HepG2 (cell line): Measurements from ENCODE around the gene CPNE5. TPM values are rescaled to one million over a fixed set of nuclear protein-coding genes. Genes with fewer than 3 reads are reported as not detected.

ENCODE experiments used
- ATAC-seq: fragments of 200-7000 bp; cut with Tn5 transposase; 3 replicates; pipeline ENCODE4 v1.9.1; 2020; ENCODE audit warnings: mild to moderate bottlenecking, moderate library complexity
- BruUV-seq: library from RNA; stranded (reverse); fragments of 400-500 nt; replicated peaks from 2 replicates; lab custom pipeline; 2021; lab: Mats Ljungman, UMichigan
- CTCF ChIA-PET: fragments of 300-600 bp; formaldehyde crosslinking; extraction: SDS; loops from one replicate; lab custom pipeline; 2021; ENCODE audit warnings: low total read pairs, inconsistent platforms, low intra/inter-chr PET ratio; lab: Yijun Ruan, JAX
- POLR2A ChIA-PET: fragments of 350-600 bp; sonication (Branson Sonifier 250); formaldehyde crosslinking; loops from one replicate; lab custom pipeline; 2020; ENCODE audit warnings: antibody characterized with exemption, inconsistent platforms; lab: Yijun Ruan, JAX
- DNase-seq: peaks from one replicate; pipeline ENCODE4 v3.0.0-alpha.2; 2015; ENCODE audit warnings: low spot score
- FAIRE-seq: peaks from 3 replicates; lab custom pipeline; 2011; peaks lifted over from hg19 to GRCh38; lab: Jason Lieb, UNC
- H2AFZ ChIP-seq: one replicate; pipeline ENCODE4 v1.6.1; 2011; ENCODE audit warnings: low read length, inconsistent platforms
- H3K27ac ChIP-seq: fragments of 300-600 bp; 3 replicates; pipeline ENCODE4 v1.8.0; 2011; ENCODE audit warnings: mixed run types, mild to moderate bottlenecking, mixed read lengths, low read length, inconsistent platforms; ENCODE audit not compliant: insufficient read depth; ENCODE audit errors: extremely low read length
- H3K27me3 ChIP-seq, 2 experiments: fragments of 200-600 bp in 1 of 2; 2 replicates in 1 of 2; 3 replicates in 1 of 2; pipeline versions ENCODE4 v1.6.0 to v1.8.0; 2011; ENCODE audit warnings: low read length in 2 of 2, mild to moderate bottlenecking in 2 of 2, moderate library complexity in 2 of 2, inconsistent platforms in 1 of 2; ENCODE audit not compliant: insufficient read depth in 2 of 2, control insufficient read depth in 1 of 2
- H3K36me3 ChIP-seq, 2 experiments: fragments of 200-600 bp in 1 of 2; replicated peaks in 1 of 2; 2 replicates in 1 of 2; 3 replicates in 1 of 2; pipeline versions ENCODE4 v1.5.1 to v1.8.0; 2011; ENCODE audit warnings: low read length in 2 of 2, inconsistent platforms in 1 of 2; ENCODE audit not compliant: insufficient read depth in 2 of 2, control insufficient read depth in 1 of 2
- H3K4me1 ChIP-seq: 2 replicates; pipeline ENCODE4 v1.5.1; 2012; ENCODE audit warnings: low read length, inconsistent platforms; ENCODE audit not compliant: insufficient read depth
- H3K4me2 ChIP-seq: 2 replicates; pipeline ENCODE4 v1.6.0; 2011; ENCODE audit warnings: low read depth, low read length, inconsistent platforms
- H3K4me3 ChIP-seq, 3 experiments: fragments of 200-600 bp in 1 of 3; sonication (generic), shearing (Covaris generic) in 1 of 3; replicated peaks in 1 of 3; 2 replicates each; pipeline ENCODE4 v1.5.1; 2011 to 2016; ENCODE audit warnings: low read length in 3 of 3, inconsistent platforms in 2 of 3, low read depth in 2 of 3, mild to moderate bottlenecking in 2 of 3, control low read depth in 1 of 3, mixed read lengths in 1 of 3; ENCODE audit not compliant: insufficient read depth in 1 of 3
- H3K79me2 ChIP-seq: one replicate; pipeline ENCODE4 v1.6.1; 2011; ENCODE audit warnings: low read length, inconsistent platforms; ENCODE audit not compliant: insufficient read depth
- H3K9ac ChIP-seq: 2 replicates; pipeline ENCODE4 v1.6.0; 2011; ENCODE audit warnings: mild to moderate bottlenecking, low read depth, low read length, inconsistent platforms; ENCODE audit not compliant: insufficient read depth
- H3K9me3 ChIP-seq: 2 replicates; pipeline ENCODE4 v1.5.1; 2012; ENCODE audit warnings: mild to moderate bottlenecking, low read length
- H4K20me1 ChIP-seq: 2 replicates; pipeline ENCODE4 v1.6.0; 2011; ENCODE audit warnings: inconsistent platforms, mild to moderate bottlenecking, low read length, moderate library complexity; ENCODE audit not compliant: insufficient read depth
- BATF2 ChIP-seq: sonication (generic); formaldehyde crosslinking; IDR thresholded peaks from 2 replicates; pipeline ENCODE4 v1.8.0; 2022; ENCODE audit warnings: mild to moderate bottlenecking, missing genetic modification reagents, moderate library complexity
- CHCHD3 ChIP-seq: sonication (generic); formaldehyde crosslinking; IDR thresholded peaks from 2 replicates; pipeline ENCODE4 v1.8.0; 2022; ENCODE audit warnings: mild to moderate bottlenecking, missing genetic modification reagents, moderate library complexity
- NR0B2 ChIP-seq: sonication (generic); formaldehyde crosslinking; IDR thresholded peaks from 2 replicates; pipeline ENCODE4 v1.4.0; 2020; ENCODE audit warnings: mild to moderate bottlenecking, missing genetic modification reagents
- NR1H2 ChIP-seq: sonication (generic); formaldehyde crosslinking; IDR thresholded peaks from 2 replicates; pipeline ENCODE4 v1.8.1; 2022; ENCODE audit warnings: low read depth, missing genetic modification reagents, borderline replicate concordance
- SP5 ChIP-seq: IDR thresholded peaks from 2 replicates; pipeline ENCODE4 v1.6.1; 2016; ENCODE audit warnings: low read depth, borderline replicate concordance
- STAG1 ChIP-seq: sonication (generic); formaldehyde crosslinking; IDR thresholded peaks from 2 replicates; pipeline ENCODE4 v1.4.0; 2020; ENCODE audit warnings: missing genetic modification reagents
- ZKSCAN5 ChIP-seq: sonication (generic); formaldehyde crosslinking; IDR thresholded peaks from 2 replicates; pipeline ENCODE4 v1.5.1; 2020; ENCODE audit warnings: mild to moderate bottlenecking, missing genetic modification reagents
- ZMYM4 ChIP-seq: sonication (generic); formaldehyde crosslinking; IDR thresholded peaks from 2 replicates; pipeline ENCODE4 v1.8.1; 2023; ENCODE audit warnings: mild to moderate bottlenecking, missing genetic modification reagents
- WGBS: methylation state at CpG from one replicate; pipeline ENCODE4 v1.1.6; 2017; ENCODE audit warnings: low lambda C conversion rate; 5-methylcytosine and 5-hydroxymethylcytosine counted together
- in situ Hi-C: cut with HindIII; loops from 2 replicates; pipeline ENCODE4 v1.10.0; 2017; ENCODE audit warnings: low pct_unique_long_range_greater_than_20kb; ENCODE audit not compliant: extremely low pct_ligation_motif_present
- intact Hi-C: fragments of 100-400 bp; cut with micrococcal nuclease; formaldehyde crosslinking; loops from one replicate; pipeline ENCODE4 v1.10.0; 2022; ENCODE audit not compliant: unreplicated experiment
- polyA plus RNA-seq, 8 experiments: library from polyadenylated mRNA; depleted of rRNA in 3 of 8; stranded (reverse) in 7 of 8; unstranded in 1 of 8; fragments of >200 nt; fragmentation: Illumina TruSeq in 4 of 8; extraction: Trizol in 4 of 8; gene quantifications; 2 replicates each; pipeline versions ENCODE4 v1.2.1 to v1.2.3, GENCODE V29; 2011 to 2016; ENCODE audit warnings: low read depth in 4 of 8, missing spikeins in 1 of 8, mixed read lengths in 1 of 8; ENCODE audit not compliant: insufficient read depth in 1 of 8
- total RNA-seq, 5 experiments: library from RNA; depleted of rRNA; stranded (reverse); fragments of >200 nt; fragmentation: Illumina TruSeq; extraction: Trizol; gene quantifications; 2 replicates each; pipeline ENCODE4 v1.2.3, GENCODE V29; 2016; ENCODE audit warnings: low read depth in 1 of 5

The CPNE5 gene
- total and polyA plus RNA-seq, 2 of the 13 experiments (the other 11 are each of a cell fraction or from before 2014, with no cell fraction given) = 0.16 TPM; not detected in 1

GRCh38 chr6:36692220-36692619, 147.0 kb downstream of the CPNE5 start (continued):
- TF ChIP-seq ZMYM4 (CRISPR knock-in tag) = no peak
- TF ChIP-seq BATF2 = no peak
- no peak for TF ChIP-seq NR0B2
- TF ChIP-seq ZKSCAN5 (CRISPR knock-in tag) = no peak
- TF ChIP-seq, all 625 proteins: peak for 0

GRCh38 chr6:36691612-36692011, 147.6 kb downstream of the CPNE5 start:
- Histone ChIP-seq H3K27ac (no peak overlapping the region), H3K4me2 (no peak overlapping the region), H3K4me1 (peaks cover 7% of the 10 kb centered on the region), H3K36me3 (peaks cover 0 to 5% of the 10 kb centered on the region in 2 experiments; a peak in 3 of 5 replicates), H3K79me2 (no peaks in the 10 kb centered on the region), H3K4me3 (no peak overlapping the region), H3K9me3 (no peaks in the 10 kb centered on the region), H3K9ac (no peak overlapping the region), H3K27me3 (peaks cover 13 to 57% of the 10 kb centered on the region in 2 experiments; a peak in 4 of 5 replicates), H4K20me1 (peaks cover 9% of the 10 kb centered on the region; the same call in 1 of the 2 replicates), H2AFZ (no peak overlapping the region)
- no peak for TF ChIP-seq STAG1 (CRISPR knock-in tag)
- no peak for TF ChIP-seq NR1H2
- no peak for TF ChIP-seq CHCHD3 (CRISPR knock-in tag)
- TF ChIP-seq SP5 (CRISPR knock-in tag) = no peak
- ChIA-PET CTCF (no interaction called here), POLR2A (no interaction called here)
- DNase-seq (no peak), ATAC-seq (no peak; the same call in 2 of the 3 replicates), FAIRE-seq (no peak)
- BruUV-seq = no TSS peak
- intact Hi-C loops = no loop called here
- WGBS = 32% methylated on average over 2 of the region's 2 CpGs
- in situ Hi-C loops = no loop called here
